Fibroblast of upper back skin (primary cell): ENCODE measurements around the gene PARD3.

Experiments used
- DNase-seq: peaks from one replicate; pipeline ENCODE4 v3.0.0-alpha.2; 2013

Gene PARD3

DNA sequence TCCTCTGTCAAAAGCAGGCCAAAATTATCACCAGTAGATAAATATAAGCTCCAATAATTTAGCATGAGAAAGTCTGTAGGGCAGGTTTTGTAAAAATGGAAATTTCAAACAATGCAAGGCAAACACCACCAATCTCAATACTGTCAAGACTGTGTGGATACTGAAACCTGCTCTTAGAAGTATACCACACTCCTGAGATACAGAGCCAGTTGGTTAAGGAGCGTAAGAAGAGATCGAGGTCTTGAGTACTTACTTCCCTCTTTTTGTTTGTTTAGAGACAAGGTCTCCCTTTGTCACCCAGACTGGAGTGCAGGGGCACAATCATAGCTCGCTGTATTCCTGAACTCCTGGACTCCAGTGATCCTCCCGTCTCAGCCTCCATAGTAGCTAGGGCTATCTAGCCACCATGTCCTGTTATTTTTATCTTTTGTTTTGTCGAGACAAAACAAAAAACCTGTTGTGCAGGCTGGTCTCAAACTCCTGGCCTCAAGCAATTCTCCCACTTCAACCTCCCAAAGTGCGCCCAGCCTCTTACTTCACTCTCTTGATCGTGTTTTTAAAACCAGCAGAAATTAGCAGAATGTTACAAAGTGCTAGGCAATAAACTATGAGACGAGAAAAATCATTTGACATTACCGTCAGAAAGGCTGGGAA lies 205.7 kb downstream of the PARD3 start:
- no peak for DNase-seq

GRCh38 chr10:34607894-34608293 lies 207.2 kb downstream of the PARD3 start:
- peak; percentile 40 for DNase-seq

- no peak for DNase-seq
Observed at GRCh38 chr10:34606890-34607289, 208.2 kb downstream of the PARD3 start.

- DNase-seq: no peak
Observed at GRCh38 chr10:34602478-34602877, 212.6 kb downstream of the PARD3 start.

DNA sequence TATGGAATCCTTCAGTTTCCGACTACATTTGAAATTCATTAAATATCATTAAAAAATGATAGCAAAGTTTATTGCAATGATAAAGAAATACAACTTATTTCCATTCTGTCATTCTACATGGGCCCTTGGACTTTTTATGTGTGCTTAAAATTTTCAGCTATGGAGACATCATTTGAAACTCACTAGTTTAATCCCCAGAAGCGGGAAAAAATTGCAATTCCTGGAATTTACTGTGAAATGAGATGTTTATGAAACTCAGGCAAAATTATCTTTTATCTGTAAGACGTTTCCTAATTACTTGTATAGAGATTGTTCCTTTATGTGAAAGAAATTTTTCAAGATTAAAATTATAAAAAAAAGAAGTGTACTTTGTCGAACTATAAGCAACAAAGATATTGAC lies 213.4 kb downstream of the PARD3 start:
- DNase-seq: no peak

DNA sequence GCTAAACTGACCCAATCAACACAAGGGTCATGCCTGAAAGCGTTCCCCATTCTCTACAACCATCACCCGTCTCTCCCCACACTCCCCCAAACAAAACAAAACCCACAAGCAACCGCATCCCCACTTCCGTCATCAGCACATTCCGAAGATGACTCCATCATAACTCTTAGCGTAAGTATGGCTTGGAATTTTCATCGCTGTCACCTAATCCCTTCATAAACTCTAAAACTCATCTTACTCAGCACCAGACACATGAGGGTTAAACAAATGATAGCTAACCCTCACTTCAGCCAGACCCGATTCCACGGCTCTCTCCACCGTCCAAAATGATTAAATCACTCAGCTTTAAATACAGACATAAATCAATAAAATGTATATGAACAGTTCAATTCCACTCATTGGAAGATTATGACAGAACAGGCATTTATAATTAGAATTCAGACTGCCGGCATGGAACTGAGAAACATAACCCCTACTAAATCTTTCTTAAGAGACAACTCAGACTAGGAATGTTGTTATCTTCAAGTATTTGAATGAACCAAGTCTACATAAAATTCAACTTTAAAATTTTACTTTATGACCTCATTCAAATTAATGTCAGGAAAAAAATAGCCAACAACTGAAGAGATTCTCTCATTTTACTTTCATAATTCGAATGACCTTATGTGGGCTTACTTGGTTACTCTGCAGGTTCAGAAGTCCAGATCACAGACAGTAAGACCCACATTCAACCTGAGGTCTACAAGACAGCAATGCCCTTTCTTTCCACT lies 215.9 kb downstream of the PARD3 start:
- DNase-seq: peak; percentile 59

GRCh38 chr10:34596351-34596750 lies 218.7 kb downstream of the PARD3 start:
- no peak for DNase-seq

- DNase-seq: no peak
Observed at GRCh38 chr10:34593930-34594329, 221.2 kb downstream of the PARD3 start.

DNA sequence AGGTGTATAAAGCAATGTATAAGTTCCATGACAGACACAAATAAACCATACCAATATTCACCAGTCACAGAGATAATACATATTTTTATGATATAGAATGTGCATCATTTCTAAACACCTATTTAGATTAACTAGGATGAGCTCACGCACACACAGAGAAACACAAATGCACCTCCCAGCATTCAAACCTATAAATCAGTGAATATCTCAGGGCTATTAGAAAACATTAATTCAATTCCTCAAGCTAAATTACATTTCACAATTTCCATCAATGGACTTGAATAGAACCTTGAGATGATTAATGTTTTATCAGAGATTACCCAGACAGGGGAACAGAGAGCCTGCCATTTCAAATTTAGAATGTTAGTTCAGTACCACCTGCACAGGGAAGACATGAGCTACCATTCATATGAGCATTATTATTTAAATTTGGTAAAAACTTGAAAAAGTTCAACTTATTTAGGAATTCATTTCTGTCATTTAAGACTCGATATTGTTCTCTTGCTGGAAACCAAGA lies 221.7 kb downstream of the PARD3 start:
- no peak for DNase-seq

DNA sequence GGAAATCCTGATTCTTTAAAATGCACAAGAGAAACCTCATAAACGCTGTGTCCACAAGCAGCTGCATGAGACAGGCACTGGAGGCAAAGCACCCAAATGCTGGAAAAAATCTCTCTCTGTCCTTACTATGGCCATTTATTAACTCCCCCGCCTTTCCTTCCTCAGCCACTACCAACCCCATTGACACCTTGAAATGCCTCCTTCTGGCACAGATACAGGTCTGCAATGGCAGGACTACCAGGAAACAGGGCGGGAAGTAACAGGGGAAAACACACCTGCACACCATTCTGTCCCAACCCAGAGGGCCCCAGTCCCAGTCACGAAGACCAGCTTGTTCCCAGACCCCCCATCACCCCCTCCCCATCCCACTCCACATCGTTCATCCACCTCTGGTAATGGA lies 224.3 kb downstream of the PARD3 start:
- DNase-seq: no peak

GRCh38 chr10:34589275-34589674 lies 225.8 kb downstream of the PARD3 start:
- no peak for DNase-seq

DNA sequence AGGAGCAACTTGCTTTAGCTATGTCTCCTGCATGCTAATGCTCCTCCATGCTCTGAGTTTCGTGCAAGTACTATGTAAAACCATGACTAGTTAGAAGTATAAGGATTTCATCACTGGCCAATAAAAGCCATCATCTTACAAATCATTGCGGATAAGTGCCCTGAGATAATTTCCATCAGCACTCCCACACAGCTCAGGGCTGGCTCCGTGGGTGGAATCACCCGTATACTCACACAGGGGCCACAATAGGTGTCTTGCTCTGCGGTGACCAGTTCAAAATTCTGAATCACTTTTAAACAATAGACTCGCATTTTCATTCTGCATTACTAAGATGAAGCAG lies 227.4 kb downstream of the PARD3 start:
- DNase-seq: no peak

GRCh38 chr10:34587002-34587679 lies 228.0 kb downstream of the PARD3 start:
- DNase-seq: no peak

DNA sequence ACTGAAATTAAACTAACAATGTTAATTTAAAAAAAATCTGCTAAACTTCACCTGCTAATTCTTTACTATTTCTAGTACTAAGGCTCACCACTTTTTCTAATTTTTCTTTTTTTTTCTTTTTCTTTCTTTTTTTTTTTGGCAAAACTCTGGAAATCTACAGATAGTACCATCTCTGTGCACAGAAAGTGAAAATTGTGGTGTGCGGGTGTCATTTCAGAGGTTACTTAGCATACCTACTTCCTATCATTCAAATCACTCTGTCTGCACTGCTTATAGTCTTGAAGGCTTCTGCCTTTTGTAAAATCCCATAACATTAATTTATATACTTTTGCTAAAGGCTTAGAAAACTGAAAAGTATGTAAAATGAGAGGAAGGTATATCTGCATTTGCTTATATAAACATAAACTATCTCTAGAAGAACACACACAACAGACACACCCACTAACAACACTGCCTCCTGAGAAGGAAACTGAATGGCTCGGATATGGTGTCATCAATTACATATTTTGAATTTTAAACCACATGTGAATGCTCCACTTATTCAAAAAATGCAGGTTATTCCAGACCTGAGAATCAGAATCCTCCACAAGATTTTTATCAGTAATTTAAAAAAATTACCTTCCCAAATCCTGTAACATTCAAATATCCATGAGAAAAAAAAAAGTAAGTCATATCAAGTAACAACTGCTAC lies 229.5 kb downstream of the PARD3 start:
- DNase-seq: no peak

DNA sequence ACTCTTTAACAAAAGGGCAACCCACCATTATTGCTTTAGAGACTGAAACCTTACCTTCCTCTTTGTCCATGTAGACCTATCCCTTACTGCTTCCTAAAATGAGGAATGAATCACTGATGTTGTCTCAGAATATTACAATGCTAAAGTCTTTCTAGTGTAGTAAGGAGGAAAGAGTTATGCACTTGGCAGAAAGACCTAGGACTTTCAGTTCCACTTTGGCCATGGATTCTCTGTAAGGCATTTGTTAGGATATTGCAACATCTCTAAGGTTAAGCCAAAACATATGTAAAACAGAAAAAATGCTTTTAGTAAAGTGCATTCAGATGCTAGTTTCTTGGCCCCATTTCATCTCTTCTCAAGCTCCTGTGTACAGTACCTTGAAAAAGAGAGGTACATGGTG lies 230.9 kb downstream of the PARD3 start:
- peak; percentile 95 for DNase-seq

DNA sequence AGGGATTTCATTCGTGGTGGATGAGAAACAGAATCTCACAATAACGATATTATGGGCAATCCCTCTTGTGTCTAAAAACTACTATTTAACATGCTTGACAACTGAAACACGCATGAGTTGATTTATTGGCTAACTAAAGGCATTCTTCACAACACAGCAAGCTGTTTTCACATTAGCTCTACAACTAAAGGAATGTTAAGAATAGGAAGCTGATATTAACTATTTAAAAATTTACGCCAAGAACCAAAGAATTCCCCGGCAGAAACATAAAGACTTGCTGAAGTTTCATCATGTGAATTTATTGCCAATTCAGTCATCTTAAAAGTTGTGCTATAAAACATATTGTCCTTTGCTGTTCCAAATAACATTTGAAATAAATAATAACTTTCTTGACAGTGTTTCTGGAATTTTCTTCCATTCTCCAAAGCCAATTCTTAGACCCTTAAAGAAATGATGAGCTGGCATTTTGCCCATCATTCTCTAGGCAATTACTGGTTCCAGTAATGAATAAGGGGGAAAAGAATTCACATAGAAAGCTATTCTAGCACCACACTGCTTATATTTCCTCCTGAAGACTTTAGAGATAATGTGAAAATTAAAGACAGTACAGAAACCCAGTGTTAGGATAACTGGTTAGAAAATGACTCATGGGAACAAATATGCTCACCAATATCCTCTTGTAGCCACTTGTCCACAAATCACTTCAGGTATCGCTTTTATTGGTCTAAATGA lies 233.1 kb downstream of the PARD3 start:
- peak; percentile 91 for DNase-seq

DNA sequence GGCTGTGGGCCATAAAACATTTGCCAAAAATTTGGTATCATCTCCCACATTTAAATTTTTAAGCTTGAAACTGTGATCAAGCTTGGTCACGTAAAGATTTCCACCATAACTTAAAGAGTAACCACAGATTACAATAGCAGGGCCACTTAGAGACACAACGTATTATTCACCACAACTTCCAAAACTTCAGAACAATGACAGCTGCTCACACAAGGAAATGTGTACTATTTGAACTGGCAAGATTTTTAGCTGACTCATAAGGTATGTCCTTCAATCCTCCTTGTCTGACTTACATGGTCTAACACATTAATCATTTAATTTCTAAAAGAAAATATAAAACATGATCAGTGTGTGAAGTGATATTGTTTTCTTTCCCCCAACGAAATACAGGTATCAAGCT lies 234.5 kb downstream of the PARD3 start:
- DNase-seq: peak; percentile 89

GRCh38 chr10:34580214-34580613 lies 234.9 kb downstream of the PARD3 start:
- no peak for DNase-seq

DNA sequence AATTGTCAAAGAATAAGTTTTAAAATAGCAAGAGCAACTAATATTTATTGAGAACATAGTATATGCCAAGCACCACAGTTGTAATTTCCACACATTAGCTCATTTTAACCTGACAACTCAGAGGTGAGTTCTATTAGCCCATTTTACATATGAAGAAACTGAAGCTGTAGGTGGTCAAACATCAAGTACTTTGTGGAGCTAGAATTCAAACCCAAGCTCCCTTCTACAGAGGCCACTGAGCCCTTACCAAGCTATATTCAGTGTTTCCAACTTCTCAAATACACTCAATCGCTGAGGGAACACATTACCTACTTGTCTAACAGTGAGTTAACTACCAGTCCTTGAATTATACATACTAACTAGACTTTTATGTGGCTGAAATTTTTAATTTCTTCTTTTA lies 236.6 kb downstream of the PARD3 start:
- DNase-seq: no peak

- DNase-seq: no peak
Observed at GRCh38 chr10:34576797-34577196, 238.3 kb downstream of the PARD3 start.

DNA sequence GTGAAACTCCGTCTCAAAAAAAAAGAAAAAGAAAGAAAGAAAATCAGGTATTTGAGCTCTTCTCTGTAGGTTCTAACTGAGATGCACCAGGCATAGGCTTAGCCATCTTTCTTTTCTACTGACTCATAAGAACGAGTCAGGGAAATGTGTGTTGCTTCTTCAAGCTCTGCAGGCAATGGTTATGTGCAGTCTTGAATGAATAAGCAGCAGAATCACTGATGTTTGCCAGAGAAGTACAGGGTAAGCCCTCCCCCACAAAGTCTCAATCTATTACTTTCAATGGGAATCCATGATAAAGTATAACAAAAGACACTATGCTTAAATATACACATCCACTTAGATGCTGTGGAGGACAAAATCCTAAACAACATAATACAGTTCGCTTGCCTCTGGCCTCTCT lies 239.2 kb downstream of the PARD3 start:
- DNase-seq: peak; percentile 76

DNA sequence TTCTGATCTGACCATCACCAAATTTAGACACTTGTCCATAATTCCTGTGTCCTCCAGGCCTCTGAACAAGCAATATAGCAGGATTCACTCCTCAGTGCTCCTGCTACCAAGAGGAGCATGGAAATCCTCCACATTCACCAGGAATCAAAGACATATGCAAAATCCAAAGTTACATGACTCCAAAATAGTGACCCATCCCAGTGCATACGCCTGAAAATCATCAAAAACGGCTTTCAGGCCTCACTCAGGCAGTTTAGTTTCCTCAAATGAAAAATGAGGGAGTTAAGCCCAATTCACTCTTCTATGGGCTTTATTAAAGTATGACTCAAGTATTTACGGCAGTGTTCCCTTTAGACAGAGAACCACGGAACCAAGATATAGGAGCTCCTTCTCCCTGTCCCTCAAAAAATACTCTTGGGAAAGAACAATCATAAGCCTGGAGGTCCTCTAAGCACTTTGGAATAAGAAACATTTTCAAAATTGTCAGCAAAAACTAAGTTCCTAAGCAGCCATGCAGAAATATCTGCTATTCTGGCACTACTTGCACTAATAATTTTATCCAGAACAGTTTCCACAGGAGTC lies 240.7 kb downstream of the PARD3 start:
- DNase-seq: no peak
